Measurements from ENCODE around the gene CASZ1.

CASZ1 gene

GRCh38 chr1:10643607-10644306 lies 152.7 kb downstream of the CASZ1 start:
- no peak for ATAC-seq (replicated peaks)
- no peaks in the 10 kb centered on the region for H3K27me3 Mint-ChIP-seq
- no peaks in the 10 kb centered on the region for H3K4me1 Mint-ChIP-seq
- DNase-seq = no peak
- no peak overlapping the region for H3K4me3 Mint-ChIP-seq
- H3K9me3 Mint-ChIP-seq = no peaks in the 10 kb centered on the region
- H3K27ac Mint-ChIP-seq = no peak overlapping the region
- H3K36me3 Mint-ChIP-seq = peaks cover 35 to 42% of the 10 kb centered on the region in 2 donors

- no peak for DNase-seq
- Mint-ChIP-seq H3K27me3 (no peaks in the 10 kb centered on the region), H3K4me3 (no peak overlapping the region), H3K36me3 (peaks cover 35 to 42% of the 10 kb centered on the region in 2 donors), H3K27ac (no peak overlapping the region), H3K9me3 (no peaks in the 10 kb centered on the region), H3K4me1 (no peaks in the 10 kb centered on the region)
- no peak for ATAC-seq (replicated peaks)
Measured at GRCh38 chr1:10642403-10643080, 153.9 kb downstream of the CASZ1 start.

DNA sequence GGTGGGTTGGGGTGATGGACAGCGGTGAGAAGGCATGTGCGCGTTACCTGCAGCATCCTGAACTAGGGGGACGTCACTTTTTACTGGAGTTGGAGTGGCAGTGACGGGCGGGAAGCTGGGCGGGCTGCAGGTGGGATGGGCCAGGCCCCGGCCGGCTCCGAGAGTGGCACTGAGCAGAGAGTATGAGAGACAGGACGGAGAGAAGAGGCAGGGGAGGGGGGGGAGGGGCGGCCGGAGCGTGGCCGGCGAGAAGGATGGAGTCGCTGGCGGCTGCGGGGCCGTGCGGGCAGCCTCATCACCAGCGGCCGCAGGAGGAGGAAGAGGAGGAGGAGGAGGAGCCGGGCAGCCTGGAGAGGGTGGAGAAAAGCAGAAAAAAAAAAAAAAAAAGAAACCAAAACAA lies 154.5 kb downstream of the CASZ1 start:
- DNase-seq = no peak
- Mint-ChIP-seq H3K4me1 (no peaks in the 10 kb centered on the region), H3K9me3 (no peaks in the 10 kb centered on the region), H3K27ac (no peak overlapping the region), H3K27me3 (peaks cover 0 to 4% of the 10 kb centered on the region in 2 donors), H3K4me3 (no peak overlapping the region), H3K36me3 (peaks cover 39 to 46% of the 10 kb centered on the region in 2 donors)
- no peak for ATAC-seq (replicated peaks)

GRCh38 chr1:10640843-10641553 lies 155.4 kb downstream of the CASZ1 start:
- Mint-ChIP-seq H3K27ac (no peak overlapping the region), H3K36me3 (peaks cover 37 to 42% of the 10 kb centered on the region in 2 donors), H3K4me1 (no peaks in the 10 kb centered on the region), H3K4me3 (no peak overlapping the region), H3K9me3 (no peaks in the 10 kb centered on the region), H3K27me3 (peaks cover 0 to 4% of the 10 kb centered on the region in 2 donors)
- DNase-seq = no peak
- ATAC-seq (replicated peaks) = no peak

DNA sequence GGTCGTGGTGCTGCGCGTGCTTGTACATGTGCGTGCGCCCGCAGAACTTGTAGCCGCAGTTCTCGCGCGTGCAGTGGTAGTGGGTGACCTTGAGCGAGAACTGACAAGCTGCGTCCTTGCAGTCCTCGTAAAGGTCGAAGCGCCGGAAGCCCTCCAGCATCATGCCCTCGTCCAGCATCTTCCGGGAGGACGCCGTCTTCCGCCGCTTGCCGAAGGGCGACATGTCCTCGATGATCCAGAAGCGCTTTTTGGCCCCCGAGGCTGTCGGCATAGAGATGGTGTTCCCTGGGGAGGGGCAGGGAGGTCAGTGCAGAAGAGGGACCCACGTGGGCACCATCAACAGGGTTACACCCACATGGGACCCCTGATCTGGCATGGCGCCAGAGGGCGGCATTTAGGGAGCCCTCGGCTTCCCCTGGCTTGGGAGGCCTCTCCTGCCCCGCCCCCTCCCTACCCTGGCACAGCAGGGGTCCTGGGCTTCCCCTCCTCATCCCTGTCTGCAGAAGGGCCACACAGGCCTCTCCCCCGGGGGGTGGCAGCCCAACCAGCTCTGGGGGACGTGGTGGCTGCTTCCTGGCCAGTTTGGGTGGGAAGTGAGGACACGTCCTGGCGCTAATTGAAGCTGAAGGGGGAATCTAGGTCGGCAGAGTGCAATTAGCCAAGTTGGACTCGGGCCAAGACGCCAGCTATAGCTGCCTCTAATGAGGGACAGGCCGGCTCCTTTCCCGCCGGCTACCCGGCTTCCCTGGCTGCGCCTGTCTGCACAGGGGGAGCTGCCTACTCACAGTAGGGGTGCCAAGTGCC lies 156.5 kb downstream of the CASZ1 start:
- no peak for ATAC-seq (replicated peaks)
- Mint-ChIP-seq H3K9me3 (no peaks in the 10 kb centered on the region), H3K27ac (no peak overlapping the region)

DNA sequence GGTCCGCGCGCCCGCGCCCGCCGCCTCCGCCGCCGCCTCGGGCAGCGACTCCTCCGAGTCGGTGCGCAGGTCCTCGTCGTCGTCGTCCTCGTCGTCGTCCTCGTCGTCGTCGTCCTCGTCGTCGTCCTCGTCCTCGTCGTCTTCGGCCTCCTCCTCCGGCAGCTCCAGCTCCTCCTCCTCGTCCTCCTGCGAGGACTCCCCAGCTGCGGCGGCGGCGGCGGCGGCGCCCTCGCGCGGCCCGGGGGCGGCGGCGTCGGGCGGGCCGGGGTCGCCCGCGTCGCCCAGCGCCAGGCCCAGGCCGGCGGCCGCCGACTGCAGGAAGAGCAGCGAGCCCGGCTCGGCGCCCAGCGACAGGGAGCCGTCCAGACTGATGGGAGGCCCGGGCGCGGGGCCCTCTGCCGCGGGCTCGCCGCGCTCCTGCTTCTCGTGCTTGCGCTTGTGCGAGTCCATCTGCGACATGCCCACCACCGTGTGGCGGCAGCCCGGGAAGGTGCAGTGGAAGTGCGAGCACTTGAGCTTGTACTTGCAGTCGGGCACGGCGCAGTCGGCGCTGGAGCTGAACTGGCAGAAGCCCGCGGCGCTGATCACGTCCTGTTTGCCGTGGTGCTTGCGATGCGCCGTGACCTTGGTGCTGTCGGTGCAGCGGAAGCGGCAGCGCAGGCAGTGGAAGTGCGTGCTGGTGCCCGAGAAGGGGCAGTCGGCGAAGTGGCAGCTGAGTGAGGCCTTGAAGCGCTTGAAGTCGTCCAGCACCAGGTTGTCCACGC lies 157.3 kb downstream of the CASZ1 start:
- DNase-seq (no peak), ATAC-seq (replicated peaks) (no peak)
- Mint-ChIP-seq H3K27me3 (peaks cover 0 to 4% of the 10 kb centered on the region in 2 donors), H3K9me3 (no peaks in the 10 kb centered on the region), H3K4me1 (no peaks in the 10 kb centered on the region), H3K27ac (no peak overlapping the region), H3K36me3 (peaks cover 32 to 35% of the 10 kb centered on the region in 2 donors), H3K4me3 (no peak overlapping the region)

More for the DNA sequence above, 156.5 kb downstream of the CASZ1 start:
- H3K4me1 Mint-ChIP-seq = no peaks in the 10 kb centered on the region
- peaks cover 0 to 4% of the 10 kb centered on the region in 2 donors for H3K27me3 Mint-ChIP-seq
- H3K4me3 Mint-ChIP-seq = no peak overlapping the region
- DNase-seq = no peak
- H3K36me3 Mint-ChIP-seq = peaks cover 34 to 35% of the 10 kb centered on the region in 2 donors

GRCh38 chr1:10638559-10639005 lies 157.9 kb downstream of the CASZ1 start:
- Mint-ChIP-seq H3K27me3 (peaks cover 0 to 4% of the 10 kb centered on the region in 2 donors), H3K4me1 (no peaks in the 10 kb centered on the region), H3K36me3 (peaks cover 28 to 35% of the 10 kb centered on the region in 2 donors), H3K4me3 (no peak overlapping the region), H3K27ac (no peak overlapping the region), H3K9me3 (no peaks in the 10 kb centered on the region)
- peak in 1 of 2 donors; percentile 20 for ATAC-seq (replicated peaks)
- DNase-seq = no peak

DNA sequence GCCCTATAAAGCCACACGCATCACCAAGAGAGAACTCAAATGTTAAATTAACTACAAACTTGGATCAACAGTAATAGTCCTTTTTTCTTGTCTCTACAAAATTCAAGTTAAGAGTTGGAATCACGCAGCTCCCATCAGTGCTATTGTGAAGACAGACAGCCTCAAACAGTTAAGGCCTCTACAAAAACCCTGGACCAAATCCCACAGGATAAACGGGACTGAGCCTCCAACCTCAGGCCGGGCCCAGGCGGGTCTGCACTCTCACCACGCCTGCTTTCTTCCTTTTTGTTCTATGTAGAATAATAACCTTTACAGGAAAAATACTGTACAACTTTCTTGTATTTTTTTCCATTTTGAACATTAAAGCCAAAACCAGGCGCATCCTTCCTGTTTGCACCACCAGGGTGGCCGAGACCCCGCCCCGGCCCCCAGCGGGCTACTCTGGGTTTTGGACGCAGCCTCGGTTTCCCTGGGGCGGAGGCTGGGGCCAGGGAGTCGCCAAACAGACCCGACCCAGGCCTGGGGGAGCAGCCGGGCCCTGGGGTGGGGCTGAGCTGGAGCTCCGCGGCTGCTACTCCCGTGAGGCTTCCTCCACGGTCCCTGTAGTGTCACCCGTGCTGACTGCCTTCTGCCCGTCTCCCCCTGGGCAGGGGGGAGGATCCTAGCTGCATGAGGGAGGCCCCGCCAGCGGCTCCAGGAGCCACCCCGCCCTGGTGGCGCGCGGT lies 158.4 kb downstream of the CASZ1 start:
- peak in 1 of 2 donors; percentile 27 for ATAC-seq (replicated peaks)
- no peak overlapping the region for H3K27ac Mint-ChIP-seq
- H3K36me3 Mint-ChIP-seq = peaks cover 28 to 33% of the 10 kb centered on the region in 2 donors
- no peaks in the 10 kb centered on the region for H3K9me3 Mint-ChIP-seq
- no peak overlapping the region for H3K4me3 Mint-ChIP-seq
- H3K4me1 Mint-ChIP-seq = no peaks in the 10 kb centered on the region
- H3K27me3 Mint-ChIP-seq = peaks cover 0 to 4% of the 10 kb centered on the region in 2 donors
- DNase-seq = no peak

GRCh38 chr1:10637400-10637799 lies 159.0 kb downstream of the CASZ1 start:
- ATAC-seq (replicated peaks) (no peak), DNase-seq (no peak)
- peak overlapping the region; percentile 43 for H3K27ac Mint-ChIP-seq
- H3K27me3 Mint-ChIP-seq = peaks cover 0 to 4% of the 10 kb centered on the region in 2 donors
- peaks cover 28 to 30% of the 10 kb centered on the region in 2 donors for H3K36me3 Mint-ChIP-seq
- H3K4me1 Mint-ChIP-seq = no peaks in the 10 kb centered on the region
- H3K9me3 Mint-ChIP-seq = no peaks in the 10 kb centered on the region
- no peak overlapping the region for H3K4me3 Mint-ChIP-seq

- no peak for ATAC-seq (replicated peaks)
- Mint-ChIP-seq H3K4me3 (no peak overlapping the region), H3K9me3 (no peaks in the 10 kb centered on the region), H3K27me3 (peaks cover 0 to 4% of the 10 kb centered on the region in 2 donors), H3K4me1 (no peaks in the 10 kb centered on the region), H3K36me3 (peaks cover 16 to 21% of the 10 kb centered on the region in 2 donors), H3K27ac (no peak overlapping the region)
- DNase-seq = no peak
Measured at GRCh38 chr1:10635992-10636391, 160.5 kb downstream of the CASZ1 start.

DNA sequence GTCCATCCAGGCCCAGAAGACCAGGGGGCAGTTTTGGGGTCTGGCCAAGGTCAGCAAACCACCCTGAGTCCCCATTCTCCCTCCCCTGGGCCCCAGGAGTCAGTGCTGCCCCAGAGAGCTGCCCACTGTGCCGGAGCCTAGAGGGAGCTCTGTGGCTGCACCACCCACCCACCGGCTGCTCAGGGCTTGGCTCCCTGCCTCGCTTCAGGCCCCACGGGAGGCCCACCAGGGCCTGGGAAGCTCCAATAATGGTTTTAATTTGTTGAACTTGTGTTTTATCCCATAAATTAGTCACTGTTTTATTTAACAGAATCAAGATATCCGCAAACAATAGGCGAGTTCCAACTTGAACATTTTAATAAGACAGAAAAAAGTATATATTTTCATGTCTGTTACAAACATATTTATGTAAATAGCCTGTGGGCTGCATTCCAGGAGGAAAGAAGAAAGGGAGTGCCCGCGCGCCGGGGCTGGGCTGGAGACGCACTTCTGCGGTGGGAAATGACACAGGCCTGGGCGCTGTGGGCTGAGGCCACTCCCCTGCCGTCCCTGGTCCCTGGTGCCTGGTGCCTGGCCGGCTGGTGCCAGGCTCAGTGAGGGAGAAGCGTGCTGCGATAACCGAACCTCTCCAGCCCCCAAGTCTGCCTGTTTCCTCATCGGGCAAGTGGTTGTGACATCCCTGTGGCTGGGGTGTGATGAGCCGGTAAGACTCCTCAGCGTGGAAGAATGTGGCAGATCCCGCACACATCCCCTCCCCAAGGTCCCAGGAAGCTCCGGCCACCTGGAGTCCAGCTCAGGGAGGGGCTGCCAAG lies 161.2 kb downstream of the CASZ1 start:
- no peak for ATAC-seq (replicated peaks)
- Mint-ChIP-seq H3K27me3 (peaks cover 0 to 4% of the 10 kb centered on the region in 2 donors), H3K9me3 (no peaks in the 10 kb centered on the region), H3K27ac (no peak overlapping the region), H3K4me1 (no peaks in the 10 kb centered on the region), H3K4me3 (no peak overlapping the region), H3K36me3 (peaks cover 18 to 22% of the 10 kb centered on the region in 2 donors)
- no peak for DNase-seq

DNA sequence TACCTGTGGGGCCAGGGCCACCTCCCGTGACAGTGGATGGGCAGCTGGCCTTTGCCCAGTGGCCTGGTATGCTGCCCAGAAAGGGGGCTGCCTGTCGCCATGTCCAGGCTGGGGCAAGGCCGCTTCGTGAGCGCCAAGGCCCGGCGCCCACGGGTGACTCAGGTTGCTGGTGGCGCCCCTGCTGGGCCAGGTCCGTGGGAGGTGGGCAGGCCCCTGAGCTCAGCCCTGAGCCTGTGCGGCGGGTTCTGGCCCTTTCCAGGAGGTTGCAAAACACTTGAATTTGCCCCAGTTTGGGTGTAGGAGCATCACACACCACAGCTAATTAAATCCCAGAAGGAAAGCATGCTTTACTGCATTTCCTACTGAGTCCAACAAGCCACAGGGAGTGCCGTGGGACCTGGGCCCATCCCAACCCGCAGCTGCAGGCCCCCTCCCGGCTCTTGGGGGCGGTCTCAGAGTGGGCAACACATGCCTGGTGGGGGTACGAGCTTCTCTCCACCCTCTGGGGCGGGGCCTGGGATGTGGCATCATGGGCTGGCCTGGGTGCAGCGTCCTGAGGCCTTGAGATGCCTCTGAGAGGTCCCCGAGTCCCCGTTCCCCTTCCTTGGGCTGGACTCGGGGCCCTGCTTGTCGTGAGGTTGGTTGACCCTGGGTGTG lies 161.9 kb downstream of the CASZ1 start:
- H3K4me1 Mint-ChIP-seq = no peaks in the 10 kb centered on the region
- peaks cover 18 to 21% of the 10 kb centered on the region in 2 donors for H3K36me3 Mint-ChIP-seq
- H3K27me3 Mint-ChIP-seq = peaks cover 0 to 4% of the 10 kb centered on the region in 2 donors
- no peaks in the 10 kb centered on the region for H3K9me3 Mint-ChIP-seq
- ATAC-seq (replicated peaks) (no peak), DNase-seq (no peak)
- H3K27ac Mint-ChIP-seq = no peak overlapping the region
- H3K4me3 Mint-ChIP-seq = no peak overlapping the region
